GM12872 (cell line): Measurements from ENCODE around the gene TRANK1.

Source experiments
- CTCF ChIP-seq: IDR thresholded peaks from 3 replicates; pipeline ENCODE4 v1.5.1; 2011; ENCODE audit warnings: low read depth, mild to moderate bottlenecking, low read length, moderate library complexity; ENCODE audit not compliant: insufficient read depth

Gene TRANK1

DNA sequence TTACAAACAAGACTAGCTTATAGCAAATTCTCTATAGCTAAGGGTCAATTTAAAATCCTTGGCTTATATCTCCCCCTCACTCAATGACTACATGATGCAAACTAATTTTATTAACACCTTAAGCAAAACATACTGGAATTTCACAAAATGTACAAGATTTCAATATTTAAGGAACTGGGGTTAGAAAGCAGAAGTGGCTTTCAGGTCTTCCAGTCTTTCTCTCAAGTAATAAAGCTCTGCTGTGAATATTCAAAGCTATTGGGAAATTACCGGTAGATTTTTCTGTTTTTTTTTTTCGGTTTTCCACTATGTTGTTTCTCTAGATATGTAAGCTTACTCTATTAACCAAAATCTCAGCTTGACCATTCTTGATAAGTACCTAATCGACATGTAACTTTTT lies 44.2 kb upstream of the TRANK1 start:
- no peak for TF ChIP-seq CTCF

DNA sequence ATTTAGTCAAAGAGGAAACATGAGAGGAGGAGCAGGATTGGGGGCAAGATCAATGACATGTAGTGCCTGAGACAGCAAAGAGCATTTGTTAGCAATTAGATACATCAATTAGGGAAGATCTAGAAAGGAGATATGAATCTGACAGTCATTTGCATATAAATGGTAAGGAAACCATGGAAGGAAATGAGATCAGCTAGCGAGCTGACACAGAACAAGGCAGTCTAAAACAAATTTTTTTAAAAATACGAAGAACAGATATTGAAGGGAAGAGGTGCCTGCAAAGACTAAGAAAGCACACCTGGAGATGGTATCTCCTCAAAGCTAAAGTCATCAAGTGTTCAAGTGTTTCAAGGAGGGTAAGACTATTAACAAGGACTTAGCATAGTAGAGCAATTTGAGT lies 43.5 kb upstream of the TRANK1 start:
- no peak for TF ChIP-seq CTCF

- no peak for TF ChIP-seq CTCF
Observed at GRCh38 chr3:36981006-36981405, 36.2 kb upstream of the TRANK1 start.

- TF ChIP-seq CTCF: no peak
Observed at GRCh38 chr3:36973139-36973538, 28.3 kb upstream of the TRANK1 start.

DNA sequence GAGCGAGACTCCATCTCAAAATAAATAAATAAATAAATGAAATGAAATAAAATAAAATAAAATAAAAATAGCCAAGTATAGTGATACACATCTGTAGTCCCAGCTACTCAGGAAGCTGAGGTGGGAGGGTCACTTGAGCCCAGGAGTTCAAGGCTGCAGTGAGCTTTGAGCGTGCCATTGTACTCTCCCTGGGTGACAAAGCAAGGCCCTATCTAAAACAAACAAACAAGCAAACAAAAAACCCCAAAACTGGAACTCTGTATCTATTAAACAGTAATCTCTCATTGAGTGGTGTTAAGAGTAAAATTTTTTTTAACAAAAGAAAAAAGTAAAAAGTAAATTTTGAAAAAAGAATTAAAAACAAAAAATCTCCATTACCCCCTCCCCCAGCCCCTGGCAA lies 27.3 kb upstream of the TRANK1 start:
- TF ChIP-seq CTCF: no peak

- TF ChIP-seq CTCF: no peak
Observed at GRCh38 chr3:36969540-36970432, 24.9 kb upstream of the TRANK1 start.

DNA sequence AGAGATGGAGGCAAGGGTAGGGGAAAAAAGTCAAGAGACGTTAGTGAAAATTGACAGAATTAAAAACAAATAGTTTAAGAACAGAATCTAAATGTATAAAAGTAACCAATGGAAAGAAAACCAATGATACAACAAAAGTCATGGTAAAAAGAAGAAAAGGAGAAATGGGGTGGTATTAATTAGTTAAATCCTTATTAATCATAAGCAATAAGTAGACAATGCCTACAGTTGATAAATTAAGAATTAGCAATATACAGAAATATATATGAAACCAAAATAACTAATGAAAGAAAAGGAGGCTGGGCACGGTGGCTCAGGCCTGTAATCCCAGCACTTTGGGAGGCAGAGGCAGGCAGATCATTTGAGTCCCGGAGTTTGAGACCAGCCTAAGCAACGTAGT lies 24.2 kb upstream of the TRANK1 start:
- no peak for TF ChIP-seq CTCF

GRCh38 chr3:36965440-36965839 lies 20.6 kb upstream of the TRANK1 start:
- no peak for TF ChIP-seq CTCF
